Fibroblast of the aortic adventitia (primary cell): ENCODE data around the gene KLHL29. TPM values are rescaled to one million over a fixed set of nuclear protein-coding genes. Genes with fewer than 3 reads are reported as not detected.

Experiments
- DNase-seq: peaks from one replicate; pipeline ENCODE4 v3.0.0-alpha.2; 2010; ENCODE audit warnings: low read depth
- H3K4me3 ChIP-seq: 2 replicates; pipeline ENCODE4 v1.5.1; 2011; ENCODE audit warnings: low read depth, mild to moderate bottlenecking, control low read depth, low read length, moderate library complexity
- CTCF ChIP-seq: IDR thresholded peaks from 2 replicates; pipeline ENCODE4 v1.5.1; 2011; ENCODE audit warnings: mild to moderate bottlenecking, low read length, control low read depth, inconsistent platforms; ENCODE audit not compliant: insufficient read depth
- total RNA-seq: library from RNA; depleted of rRNA; stranded (reverse); fragments of >200 nt; gene quantifications from 2 replicates; pipeline ENCODE4 v1.2.3, GENCODE V29; 2012; ENCODE audit warnings: low replicate concordance

The KLHL29 gene
- total RNA-seq, 1 donor, result 4.7 TPM

- peak; percentile 9 for DNase-seq
- no peak overlapping the region for H3K4me3 ChIP-seq
Measured at GRCh38 chr2:23595601-23596251, 210.7 kb downstream of the KLHL29 start.

GRCh38 chr2:23596316-23596885 is 211.4 kb downstream of the KLHL29 start:
- DNase-seq, result no peak
- no peak overlapping the region for H3K4me3 ChIP-seq
- TF ChIP-seq CTCF, result no peak

More at GRCh38 chr2:23595601-23596251, 210.7 kb downstream of the KLHL29 start:
- TF ChIP-seq CTCF, result no peak

- no peak for DNase-seq
- no peak for TF ChIP-seq CTCF
- H3K4me3 ChIP-seq, result no peak overlapping the region
Measured at GRCh38 chr2:23597687-23598086, 212.7 kb downstream of the KLHL29 start.

- H3K4me3 ChIP-seq, result no peak overlapping the region
- no peak for TF ChIP-seq CTCF
- DNase-seq, result no peak
Measured at GRCh38 chr2:23599006-23599405, 214.0 kb downstream of the KLHL29 start.

- no peak for DNase-seq
- H3K4me3 ChIP-seq, result no peak overlapping the region
- TF ChIP-seq CTCF, result no peak
Measured at GRCh38 chr2:23599667-23600066, 214.7 kb downstream of the KLHL29 start.

GRCh38 chr2:23600346-23600745 is 215.4 kb downstream of the KLHL29 start:
- TF ChIP-seq CTCF, result no peak
- H3K4me3 ChIP-seq, result no peak overlapping the region
- DNase-seq, result no peak
